Stimulated activated CD4-positive, alpha-beta T cell treated with anti-CD3 and anti-CD28 coated beads, Interleukin-15, amount 100 ng/mL, for 1 hour (primary cell): ENCODE measurements around the gene PIN1.

Experiments used
- DNase-seq, 2 donors: peaks; one replicate each; pipeline ENCODE4 v3.0.0-alpha.2; 2020; ENCODE audit warnings: low read depth in 1 of 2, low spot score in 1 of 2

The PIN1 gene

GRCh38 chr19:9883231-9883758, 48.2 kb downstream of the PIN1 start:
- DNase-seq = no peak

DNA sequence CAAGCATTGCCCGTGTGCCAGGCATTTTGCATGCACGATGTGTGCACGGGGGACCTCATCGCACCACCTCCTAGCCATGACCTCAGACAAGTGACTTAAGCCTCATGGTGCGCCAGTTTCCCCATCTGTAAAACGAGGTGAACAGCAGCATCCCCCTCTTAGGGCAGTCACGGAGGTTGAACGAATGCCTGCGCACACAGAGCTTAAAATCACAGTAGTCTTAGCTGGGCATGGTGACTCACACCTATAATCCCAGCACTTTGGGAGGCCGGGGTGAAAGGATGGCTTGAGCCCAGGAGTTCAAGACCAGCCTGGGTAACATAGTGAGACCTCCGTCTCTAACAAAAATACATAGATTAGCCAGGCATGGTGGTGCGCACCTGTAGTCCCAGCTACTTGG, 48.6 kb downstream of the PIN1 start:
- DNase-seq = no peak

DNA sequence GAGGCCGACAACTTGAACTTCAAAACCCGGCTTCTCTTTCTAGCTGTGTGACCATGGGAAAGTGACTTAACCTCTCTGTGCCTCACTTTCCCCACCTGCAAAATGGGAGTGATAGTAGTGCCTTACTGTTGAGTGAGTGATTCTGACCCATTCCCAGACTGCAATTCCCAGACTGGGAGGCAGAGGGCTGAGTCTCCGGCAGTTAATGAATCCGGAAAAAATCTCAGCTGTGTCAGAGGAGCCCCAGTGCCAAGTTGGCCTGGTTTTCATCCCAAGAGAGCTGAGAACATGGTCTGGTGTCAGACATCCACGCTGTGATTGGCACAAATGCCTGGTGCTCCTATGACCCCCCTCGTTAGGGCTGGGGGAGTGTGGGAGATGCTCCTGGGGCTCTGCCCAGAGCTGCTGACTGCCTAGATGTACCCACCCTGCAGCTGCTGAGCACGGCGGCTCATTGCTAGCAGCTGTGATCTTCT, 50.0 kb downstream of the PIN1 start:
- DNase-seq = no peak

DNA sequence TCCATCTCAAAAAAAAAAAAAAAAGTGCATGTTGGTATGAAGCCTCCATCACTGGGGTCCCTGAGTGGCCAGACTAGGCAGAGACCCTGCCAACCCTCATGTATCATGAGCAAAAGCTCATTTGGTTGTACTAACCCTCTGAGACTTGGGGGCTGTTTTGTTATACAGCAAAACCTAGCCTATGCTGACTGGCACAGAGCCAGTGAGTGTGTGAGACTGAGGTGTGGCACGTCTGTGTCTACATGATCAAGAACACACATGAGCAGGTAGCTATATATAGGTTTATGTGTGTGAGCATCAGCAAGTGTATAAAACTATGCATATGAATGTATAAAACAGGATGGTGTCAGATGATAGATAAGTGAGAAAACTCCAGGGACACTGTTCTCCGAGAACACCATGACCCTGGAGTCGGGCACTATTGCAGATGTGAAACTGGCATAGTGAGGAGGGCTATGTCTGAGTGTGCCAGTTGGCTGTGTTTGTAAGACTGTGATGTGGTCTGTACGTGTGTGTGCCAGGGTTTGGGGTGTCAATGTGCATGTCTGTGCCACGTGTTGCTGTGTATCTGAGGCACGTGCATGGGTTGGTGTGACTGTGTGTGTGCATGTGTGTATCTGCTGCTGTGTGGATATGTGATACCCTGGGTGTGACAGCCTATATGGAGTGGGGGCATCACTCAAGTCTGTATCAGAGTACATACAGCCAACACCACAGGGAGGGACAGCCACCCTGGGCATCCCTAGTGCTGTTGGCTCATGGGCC, 56.7 kb downstream of the PIN1 start:
- no peak for DNase-seq
